ENCODE data around the gene NPAS3. TPM values are rescaled to one million over a fixed set of nuclear protein-coding genes. Genes with fewer than 3 reads are reported as not detected.
A peak's percentile ranks its signal among the peaks of the same experiment; 100 is the strongest.

NPAS3 gene
- total RNA-seq, 1 donor from 2014 or later = 0.95 TPM

DNA sequence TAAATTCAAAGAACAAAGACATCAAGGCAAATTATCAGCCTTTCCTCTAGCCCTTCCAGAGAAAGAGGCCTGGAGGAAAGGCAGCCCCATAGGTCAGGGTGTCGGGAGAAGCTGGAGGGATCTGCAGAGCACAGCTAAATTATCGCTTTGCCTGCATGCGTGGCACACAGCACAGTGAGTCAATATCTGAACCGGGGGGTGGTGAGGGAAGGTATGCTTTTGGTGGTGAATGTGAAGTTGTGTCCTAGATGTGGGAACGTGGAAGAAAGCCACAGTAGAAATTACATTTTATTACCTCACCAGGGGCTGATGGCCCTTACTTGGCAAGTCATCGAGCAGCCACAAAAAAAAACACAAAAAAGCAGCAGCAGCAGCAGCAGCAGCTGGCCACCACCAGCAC lies 769.0 kb downstream of the NPAS3 start:
- TF ChIP-seq, protein P1, sequence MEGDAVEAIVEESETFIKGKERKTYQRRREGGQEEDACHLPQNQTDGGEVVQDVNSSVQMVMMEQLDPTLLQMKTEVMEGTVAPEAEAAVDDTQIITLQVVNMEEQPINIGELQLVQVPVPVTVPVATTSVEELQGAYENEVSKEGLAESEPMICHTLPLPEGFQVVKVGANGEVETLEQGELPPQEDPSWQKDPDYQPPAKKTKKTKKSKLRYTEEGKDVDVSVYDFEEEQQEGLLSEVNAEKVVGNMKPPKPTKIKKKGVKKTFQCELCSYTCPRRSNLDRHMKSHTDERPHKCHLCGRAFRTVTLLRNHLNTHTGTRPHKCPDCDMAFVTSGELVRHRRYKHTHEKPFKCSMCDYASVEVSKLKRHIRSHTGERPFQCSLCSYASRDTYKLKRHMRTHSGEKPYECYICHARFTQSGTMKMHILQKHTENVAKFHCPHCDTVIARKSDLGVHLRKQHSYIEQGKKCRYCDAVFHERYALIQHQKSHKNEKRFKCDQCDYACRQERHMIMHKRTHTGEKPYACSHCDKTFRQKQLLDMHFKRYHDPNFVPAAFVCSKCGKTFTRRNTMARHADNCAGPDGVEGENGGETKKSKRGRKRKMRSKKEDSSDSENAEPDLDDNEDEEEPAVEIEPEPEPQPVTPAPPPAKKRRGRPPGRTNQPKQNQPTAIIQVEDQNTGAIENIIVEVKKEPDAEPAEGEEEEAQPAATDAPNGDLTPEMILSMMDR (IDR thresholded peaks at IDR 0.05) = no peak
- H3K9me3 ChIP-seq = no peaks in the 10 kb centered on the region
- no peaks in the 10 kb centered on the region for H3K4me1 ChIP-seq
- no peak overlapping the region for H3K4me3 ChIP-seq
- H3K27me3 ChIP-seq (ENCODE audit: low read depth) = peaks cover 4% of the 10 kb centered on the region
- no peak overlapping the region for H3K27ac ChIP-seq
- no peak for ATAC-seq
- intact Hi-C loops (cut with DNase I) = no loop called here
- no peak for DNase-seq
- no peaks in the 10 kb centered on the region for H3K36me3 ChIP-seq

DNA sequence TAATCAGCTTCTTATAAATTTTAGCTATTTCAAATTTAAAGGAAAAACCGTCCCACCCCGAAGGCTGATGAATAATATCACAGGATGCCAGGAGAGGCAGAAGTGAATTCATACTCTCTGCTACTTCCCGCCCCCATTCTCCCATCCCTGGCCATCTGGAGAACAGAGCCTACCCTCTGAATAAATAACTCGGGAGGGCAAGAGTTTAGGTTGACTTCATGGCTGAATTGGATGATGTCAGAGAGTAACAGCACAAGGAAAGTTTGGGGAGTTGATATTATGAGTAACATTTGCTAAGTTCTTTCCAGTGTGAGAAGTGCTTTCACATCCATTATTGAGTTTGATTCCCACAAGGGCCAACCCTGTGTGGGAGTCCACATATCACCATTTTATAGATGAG lies 770.6 kb downstream of the NPAS3 start:
- intact Hi-C loops (cut with DNase I) = no loop called here
- ATAC-seq = no peak
- no peaks in the 10 kb centered on the region for H3K27me3 ChIP-seq (ENCODE audit: low read depth)
- no peak overlapping the region for H3K27ac ChIP-seq
- DNase-seq = no peak
- H3K9me3 ChIP-seq = no peaks in the 10 kb centered on the region
- TF ChIP-seq, protein P1 (IDR thresholded peaks at IDR 0.05) = no peak
- H3K36me3 ChIP-seq = no peaks in the 10 kb centered on the region
- no peaks in the 10 kb centered on the region for H3K4me1 ChIP-seq
- H3K4me3 ChIP-seq = no peak overlapping the region

DNA sequence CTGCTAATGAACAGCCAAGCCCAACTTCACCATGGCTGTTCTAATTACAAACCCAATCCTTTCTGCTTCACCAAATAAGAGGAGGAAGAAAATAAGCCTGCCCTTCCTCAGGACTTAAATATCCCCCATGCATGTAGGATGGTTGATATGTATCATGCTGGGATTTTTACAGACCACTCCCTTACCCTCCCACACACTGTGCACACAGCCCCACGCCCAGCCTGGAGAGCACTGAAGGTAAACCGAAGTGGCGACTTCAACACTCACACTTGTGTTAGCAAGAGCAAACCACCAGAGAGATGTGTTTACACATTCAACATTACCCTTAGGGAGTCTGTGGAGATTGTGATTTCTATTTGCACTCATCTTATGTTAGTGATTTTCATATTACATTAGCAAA lies 771.0 kb downstream of the NPAS3 start:
- intact Hi-C loops (cut with DNase I) = no loop called here
- Histone ChIP-seq H3K27me3 (ENCODE audit: low read depth) (no peaks in the 10 kb centered on the region), H3K9me3 (no peaks in the 10 kb centered on the region), H3K4me1 (no peaks in the 10 kb centered on the region), H3K27ac (no peak overlapping the region), H3K36me3 (no peaks in the 10 kb centered on the region), H3K4me3 (no peak overlapping the region)
- DNase-seq (no peak), ATAC-seq (peak; percentile 32 to 45)
- TF ChIP-seq, protein P1 (IDR thresholded peaks at IDR 0.05) = no peak

DNA sequence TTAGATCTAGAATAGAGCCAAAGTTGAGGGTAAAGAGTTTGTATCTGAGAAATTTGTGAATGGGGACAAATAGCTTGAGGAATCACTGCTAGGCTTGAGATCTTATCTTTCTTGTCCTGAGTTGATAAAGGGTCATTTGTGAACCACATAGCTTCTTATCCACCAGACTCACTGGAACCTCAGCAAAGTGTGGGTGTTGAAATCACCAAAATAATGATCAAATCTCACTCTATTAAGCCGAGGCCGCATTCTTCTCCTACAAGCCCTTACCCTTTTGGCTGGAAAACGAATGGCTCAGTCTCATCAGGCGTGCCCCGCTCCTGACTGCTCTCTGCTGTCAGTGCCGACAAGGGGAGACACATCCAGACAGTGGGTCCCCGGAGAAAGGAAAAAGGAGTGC lies 771.6 kb downstream of the NPAS3 start:
- Histone ChIP-seq H3K4me1 (no peaks in the 10 kb centered on the region), H3K4me3 (no peak overlapping the region), H3K36me3 (no peaks in the 10 kb centered on the region), H3K9me3 (no peaks in the 10 kb centered on the region), H3K27ac (no peak overlapping the region), H3K27me3 (ENCODE audit: low read depth) (no peaks in the 10 kb centered on the region)
- ATAC-seq (no peak), DNase-seq (no peak)
- TF ChIP-seq, protein P1 (IDR thresholded peaks at IDR 0.05) = no peak
- intact Hi-C loops (cut with DNase I) = no loop called here

DNA sequence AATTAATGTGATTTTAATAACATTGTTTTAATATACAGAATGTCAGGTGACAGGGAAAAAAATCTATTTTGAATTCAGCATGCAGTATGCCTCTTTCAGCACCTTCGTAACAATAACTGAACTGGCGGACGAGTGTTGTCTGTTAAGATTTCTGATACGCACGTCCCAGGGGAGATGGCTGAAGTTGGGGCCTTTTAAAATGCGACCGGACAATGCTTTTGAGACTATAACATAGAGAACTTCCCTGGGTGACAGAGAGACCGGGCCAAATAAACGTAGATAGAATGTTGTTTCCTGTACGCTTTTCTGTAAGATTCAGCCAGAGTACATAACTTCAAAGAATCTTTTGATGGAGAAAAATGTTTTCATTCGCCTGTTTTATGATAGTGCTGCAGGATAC lies 772.5 kb downstream of the NPAS3 start:
- intact Hi-C loops (cut with DNase I) = no loop called here

More for the DNA sequence above, 772.5 kb downstream of the NPAS3 start:
- TF ChIP-seq, protein P1 (IDR thresholded peaks at IDR 0.05) = no peak
- no peak overlapping the region for H3K27ac ChIP-seq
- no peak for DNase-seq
- no peaks in the 10 kb centered on the region for H3K27me3 ChIP-seq (ENCODE audit: low read depth)
- H3K9me3 ChIP-seq = no peaks in the 10 kb centered on the region
- no peak overlapping the region for H3K4me3 ChIP-seq
- H3K4me1 ChIP-seq = no peaks in the 10 kb centered on the region
- no peak for ATAC-seq
- no peaks in the 10 kb centered on the region for H3K36me3 ChIP-seq
